Measurements from ENCODE around the gene PACS1. TPM values are rescaled to one million over a fixed set of nuclear protein-coding genes. Genes with fewer than 3 reads are reported as not detected.
"Not testable (repeated sequence)": the region's sequence is repeated elsewhere in the genome, so short reads cannot be mapped to it uniquely, and the experiment has no call there.

PACS1 gene
- total RNA-seq, 1 donor from 2014 or later: 102 TPM

DNA sequence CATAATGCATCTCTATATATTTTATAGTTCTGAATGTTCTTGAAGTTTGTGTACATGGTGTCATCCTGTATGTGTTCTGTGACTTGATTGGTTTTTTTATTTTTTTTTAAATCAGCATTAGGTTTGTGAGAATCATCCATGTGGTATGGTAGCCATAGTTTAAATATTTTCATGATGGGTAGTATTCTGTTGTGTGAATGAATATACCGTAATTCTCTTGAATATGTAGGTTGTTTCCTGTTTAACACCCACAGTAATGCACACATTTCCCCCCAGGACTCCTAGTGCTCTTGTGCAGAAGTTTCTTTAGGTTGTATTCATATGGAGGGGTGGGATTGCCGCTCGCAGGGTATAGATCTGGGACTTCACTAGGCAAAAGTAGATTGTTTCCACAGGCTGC is 2.0 kb downstream of the PACS1 start:
- intact Hi-C loops (cut with micrococcal nuclease): no loop called here

DNA sequence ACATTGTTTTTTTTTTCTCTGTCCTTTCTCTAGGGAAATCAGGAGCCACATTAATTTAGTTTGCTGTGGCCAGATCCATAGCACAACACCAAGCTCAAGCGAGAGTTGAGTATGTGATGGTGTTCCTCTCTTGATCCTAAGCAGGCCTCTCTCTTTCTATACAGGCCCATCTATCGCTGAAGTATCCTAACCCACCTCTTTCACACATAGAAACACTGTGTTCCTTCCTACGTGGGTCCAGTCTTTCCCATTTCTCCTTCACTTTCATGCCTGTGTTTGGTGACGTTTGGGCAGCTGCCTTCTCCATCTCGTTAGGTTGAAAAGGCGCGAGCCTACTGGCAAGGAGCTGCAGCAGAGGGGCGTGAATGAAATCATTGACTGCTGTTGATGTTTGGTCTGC is 2.4 kb downstream of the PACS1 start:
- intact Hi-C loops (cut with micrococcal nuclease): no loop called here

DNA sequence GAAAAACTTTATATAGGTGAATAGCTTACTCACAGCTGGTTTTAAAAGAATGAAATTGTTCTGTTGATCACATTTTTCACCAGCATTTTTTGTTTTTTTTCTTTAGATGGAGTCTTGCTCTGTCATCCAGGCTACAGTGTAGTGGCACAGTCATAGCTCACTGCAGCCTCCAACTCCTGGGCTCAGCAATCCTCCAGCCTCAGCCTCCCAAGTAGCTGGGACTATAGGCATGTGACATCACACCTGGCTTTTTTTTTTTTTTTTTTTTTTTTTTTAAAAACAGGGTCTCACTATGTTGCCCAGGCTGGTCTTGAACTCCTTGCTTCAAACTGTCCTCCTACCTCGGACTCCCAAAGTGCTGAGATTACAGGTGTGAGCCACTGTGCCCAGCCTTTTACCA is 3.6 kb downstream of the PACS1 start:
- intact Hi-C loops (cut with micrococcal nuclease): no loop called here

DNA sequence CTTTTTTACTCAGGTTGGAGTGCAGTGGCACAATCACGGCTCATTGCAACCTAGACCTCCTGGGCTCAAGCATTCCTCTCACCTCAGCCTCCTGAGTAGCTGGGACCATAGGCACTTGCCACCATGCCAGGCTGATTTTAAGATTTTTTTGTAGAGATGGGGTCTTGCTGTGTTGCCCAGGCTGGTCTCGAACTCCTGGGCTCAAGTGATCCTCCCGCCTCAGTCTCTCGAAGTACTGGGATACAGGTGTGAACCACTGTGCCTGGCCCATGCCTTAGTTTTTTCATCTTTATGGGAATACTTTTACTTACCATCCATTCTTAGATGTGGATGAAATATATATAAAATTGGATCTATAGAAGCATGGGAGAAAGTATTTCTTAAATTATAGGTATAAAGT is 5.2 kb downstream of the PACS1 start:
- intact Hi-C loops (cut with micrococcal nuclease): no loop called here

DNA sequence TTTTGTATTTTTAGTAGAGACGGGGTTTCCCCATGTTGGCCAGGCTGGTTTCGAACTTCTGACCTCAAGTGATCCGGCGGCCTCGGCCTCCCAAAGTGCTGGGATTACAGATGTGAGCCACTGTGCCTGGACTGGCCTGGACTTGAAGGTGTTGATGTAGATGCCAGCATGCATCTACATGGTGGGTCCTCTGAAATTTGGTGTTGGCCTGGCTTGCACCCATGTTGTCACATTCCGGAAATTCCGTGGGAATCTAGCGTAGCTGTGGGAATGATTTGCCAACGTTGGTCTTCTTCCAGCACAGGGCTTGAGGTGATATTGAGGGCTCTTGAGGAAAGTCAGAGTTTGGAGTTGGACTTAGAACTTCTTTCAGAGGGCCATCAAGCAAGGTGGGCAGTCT is 6.5 kb downstream of the PACS1 start:
- intact Hi-C loops (cut with micrococcal nuclease): no loop called here

DNA sequence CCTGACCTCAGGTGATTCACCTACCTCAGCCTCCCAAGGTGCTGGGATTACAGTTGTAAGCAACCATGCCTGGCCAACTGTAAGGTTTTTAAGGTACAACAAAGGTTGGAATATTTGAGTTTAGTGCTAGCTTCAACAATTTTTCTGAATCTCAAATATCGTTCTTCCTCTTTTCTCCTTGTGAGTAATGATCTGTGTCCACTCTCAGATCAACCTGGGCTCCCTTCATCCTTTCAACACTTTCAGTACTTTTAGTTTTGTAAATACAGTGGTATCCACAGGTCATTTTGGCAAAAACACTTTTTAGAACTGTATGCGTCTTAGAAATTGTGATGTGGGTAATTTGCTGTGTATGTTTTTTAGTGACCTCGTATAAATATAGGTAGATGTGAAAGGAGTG is 7.9 kb downstream of the PACS1 start:
- intact Hi-C loops (cut with micrococcal nuclease): no loop called here

DNA sequence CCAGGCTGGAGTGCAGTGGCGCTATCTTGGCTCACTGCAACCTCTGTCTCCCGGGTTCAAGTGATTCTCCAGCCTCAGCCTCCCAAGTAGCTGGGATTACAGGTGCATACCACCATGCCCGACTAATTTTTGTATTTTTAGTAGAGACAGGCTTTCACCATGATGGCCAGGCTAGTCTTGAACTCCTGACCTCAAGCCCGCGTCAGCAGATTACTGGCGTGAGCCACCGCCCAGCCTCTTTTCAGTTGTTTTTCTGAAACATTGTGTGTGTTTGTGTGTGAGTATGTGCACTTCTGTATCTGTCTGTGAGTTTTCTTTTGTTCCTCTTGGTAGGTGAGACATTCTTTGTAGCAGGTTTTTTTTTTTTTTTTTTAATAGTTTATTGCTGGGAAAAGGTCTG is 8.9 kb downstream of the PACS1 start:
- intact Hi-C loops (cut with micrococcal nuclease): not testable (repeated sequence)

DNA sequence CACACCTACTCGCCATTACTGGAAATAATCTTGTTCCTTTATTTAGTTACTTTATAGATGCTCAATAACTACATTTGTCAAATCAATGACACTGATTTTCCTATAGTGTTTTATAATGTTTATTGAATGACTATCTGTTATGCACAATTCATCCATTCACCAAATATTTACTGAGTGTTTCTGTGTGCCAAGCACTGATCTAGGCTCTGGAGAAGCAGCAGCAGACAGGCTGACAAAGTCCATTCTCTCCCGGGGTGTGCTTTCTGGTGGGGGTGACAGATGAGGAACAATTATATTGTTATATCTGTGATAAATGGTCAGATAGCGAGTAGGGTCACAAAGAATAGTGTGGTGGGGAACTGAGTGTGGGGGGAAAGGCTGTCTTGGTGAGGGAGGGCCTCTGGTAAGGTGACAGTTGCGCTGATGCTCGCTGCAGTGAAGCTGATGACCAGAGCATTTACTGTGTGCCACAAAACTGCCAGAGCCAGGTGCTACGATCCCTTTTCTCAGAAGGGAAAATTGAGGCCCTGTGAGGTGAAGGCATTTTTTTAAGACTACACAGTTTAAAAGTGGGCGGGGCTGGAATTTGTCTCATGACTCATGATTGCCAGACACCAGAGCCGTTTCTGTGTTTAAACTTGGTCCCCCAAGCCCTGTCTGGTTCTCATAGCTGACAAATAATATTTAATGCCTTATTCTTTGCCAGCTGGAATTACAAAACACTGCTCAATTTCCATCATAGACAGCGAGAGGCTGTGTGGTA is 10.2 kb downstream of the PACS1 start:
- intact Hi-C loops (cut with micrococcal nuclease): loop anchor here (2.0 kb wide), 2 partner anchors 35 to 47 kb away; no protein-coding TSS in a partner anchor

DNA sequence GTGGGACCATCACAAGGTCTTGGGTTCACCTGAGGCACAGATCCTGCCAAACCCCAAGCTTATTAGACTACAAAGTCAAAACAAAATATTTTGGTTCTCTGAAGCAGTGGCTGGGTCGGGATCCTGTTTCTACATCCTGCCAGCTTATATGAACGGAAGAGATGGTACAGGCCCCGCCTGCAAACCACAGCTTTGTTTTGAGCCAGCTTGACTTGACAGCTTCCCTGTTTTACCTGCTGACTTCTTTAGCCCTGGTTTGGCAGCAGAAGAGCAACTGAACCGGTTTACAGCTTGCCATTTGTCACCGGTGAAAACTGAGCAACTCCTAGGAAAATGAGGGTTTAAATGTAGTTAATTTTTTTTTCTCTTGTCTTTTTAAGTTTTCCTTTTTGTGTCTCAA is 11.4 kb downstream of the PACS1 start:
- intact Hi-C loops (cut with micrococcal nuclease): loop anchor here (1.0 to 2.0 kb wide), 3 partner anchors 20 to 45 kb away; no protein-coding TSS in a partner anchor

DNA sequence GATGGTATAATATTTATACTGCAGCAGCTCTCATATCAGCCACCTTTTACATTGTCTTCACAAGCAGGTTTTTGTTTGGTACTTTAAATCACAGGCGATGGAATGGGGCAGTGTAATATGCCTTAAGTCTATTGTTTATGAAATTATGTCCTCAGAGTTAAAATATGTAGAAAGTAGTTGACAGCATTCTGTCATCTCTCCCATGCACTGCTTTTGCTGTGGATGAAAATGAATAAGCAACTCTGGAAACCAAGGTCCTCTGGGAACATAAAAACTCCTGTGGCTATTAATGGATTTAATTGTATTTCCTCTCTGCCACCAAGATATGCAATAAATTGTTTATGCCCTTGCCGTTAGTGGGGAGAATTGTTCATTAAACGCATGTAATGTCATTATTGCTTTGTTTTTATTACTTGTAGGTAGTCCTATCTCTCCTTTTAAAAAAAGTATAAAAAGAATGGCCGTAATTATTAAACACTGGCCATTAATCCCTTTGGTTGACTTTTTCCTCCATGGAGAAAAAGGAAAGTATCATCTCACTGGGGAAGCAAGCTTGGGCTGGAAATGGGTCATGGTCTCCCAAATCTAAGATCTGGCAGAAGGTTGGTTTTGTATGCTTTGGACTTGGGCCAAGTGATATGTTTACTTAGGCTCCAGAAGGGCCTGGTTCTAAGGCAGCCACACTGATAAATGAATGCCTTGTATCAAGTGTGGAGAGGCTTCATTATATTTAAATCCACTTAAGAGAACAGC is 13.1 kb downstream of the PACS1 start:
- intact Hi-C loops (cut with micrococcal nuclease): no loop called here

DNA sequence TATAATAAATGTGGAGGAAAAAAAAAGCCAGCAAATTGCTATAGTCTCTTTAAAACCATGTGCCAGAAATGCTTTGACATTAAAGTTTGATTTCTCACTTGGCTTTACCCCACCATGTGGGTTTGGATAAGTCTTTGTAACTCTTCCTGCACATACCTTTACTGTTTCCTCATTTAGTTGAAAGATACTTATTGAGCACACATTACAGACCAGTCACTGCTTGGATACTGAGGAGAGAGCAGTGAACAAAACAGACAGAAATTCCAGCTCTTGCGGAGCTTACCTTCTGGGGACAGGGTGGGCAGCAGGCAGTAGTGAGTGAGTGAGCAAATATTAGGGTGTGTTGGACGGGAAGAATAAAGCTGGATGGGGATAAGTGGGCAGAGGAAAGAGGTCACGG is 13.7 kb downstream of the PACS1 start:
- intact Hi-C loops (cut with micrococcal nuclease): no loop called here

DNA sequence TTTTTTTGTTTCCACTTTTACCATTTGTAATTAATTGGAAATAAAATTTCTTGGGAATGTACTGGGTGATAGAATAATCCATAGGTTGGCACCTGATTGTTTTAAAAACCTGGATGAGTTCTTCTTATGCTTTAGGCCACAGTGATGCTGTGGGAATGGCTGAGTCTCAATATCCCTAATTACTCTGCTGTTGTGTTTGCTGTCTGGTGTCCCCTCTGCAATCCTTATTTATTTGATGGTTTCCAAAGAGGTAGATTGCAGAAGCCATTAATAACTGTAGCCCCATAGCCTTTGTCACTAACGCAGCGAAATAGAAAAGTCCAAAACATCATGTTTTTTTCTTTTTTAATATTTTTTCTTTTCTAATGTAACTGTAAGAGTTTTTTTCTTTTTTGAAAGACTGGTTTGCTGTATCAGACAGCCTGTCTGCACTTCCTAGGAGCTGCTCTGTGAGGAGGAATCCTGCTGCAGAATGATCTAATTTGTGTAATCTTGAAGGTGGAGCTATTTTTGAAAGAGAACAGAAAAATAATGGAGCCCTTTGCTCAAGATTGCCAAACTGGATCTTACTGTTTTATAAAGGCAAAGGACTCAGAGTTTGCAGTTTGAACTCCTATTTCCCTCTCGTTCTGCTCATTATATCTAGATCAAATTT is 14.9 kb downstream of the PACS1 start:
- intact Hi-C loops (cut with micrococcal nuclease): no loop called here

DNA sequence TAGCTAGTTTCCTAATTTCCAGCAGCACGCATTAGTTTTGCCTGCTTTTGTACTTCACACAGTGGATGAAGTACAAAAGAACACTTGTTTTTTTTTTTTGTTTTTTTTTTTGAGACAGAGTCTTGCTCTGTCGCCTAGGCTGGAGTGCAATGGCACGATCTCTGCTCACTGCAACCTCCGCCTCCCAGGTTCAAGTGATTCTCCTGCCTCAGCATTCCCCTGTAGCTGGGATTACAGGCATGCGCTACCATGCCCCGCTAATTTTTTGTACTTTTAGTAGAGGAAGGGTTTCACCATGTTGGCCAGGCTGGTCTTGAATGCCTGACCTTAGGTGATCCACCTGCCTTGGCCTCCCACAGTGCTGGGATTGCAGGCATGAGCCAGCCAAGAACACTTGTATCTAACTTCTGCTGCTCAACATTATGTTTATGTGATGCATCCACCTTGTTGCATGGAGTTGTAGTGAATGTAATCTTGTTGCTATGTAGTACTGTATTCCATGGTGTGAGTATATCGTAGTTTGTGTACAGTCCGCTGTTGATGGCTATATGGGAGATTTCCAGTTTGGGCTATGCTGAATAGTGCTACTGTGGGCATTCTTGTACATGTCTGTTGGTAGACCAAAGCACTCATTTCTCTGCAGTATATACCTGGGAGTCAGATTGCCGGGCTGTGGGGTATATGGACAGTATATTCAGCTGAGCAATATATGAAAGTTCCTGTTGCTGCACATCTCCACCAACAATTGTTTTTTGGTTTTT is 17.3 kb downstream of the PACS1 start:
- intact Hi-C loops (cut with micrococcal nuclease): no loop called here

DNA sequence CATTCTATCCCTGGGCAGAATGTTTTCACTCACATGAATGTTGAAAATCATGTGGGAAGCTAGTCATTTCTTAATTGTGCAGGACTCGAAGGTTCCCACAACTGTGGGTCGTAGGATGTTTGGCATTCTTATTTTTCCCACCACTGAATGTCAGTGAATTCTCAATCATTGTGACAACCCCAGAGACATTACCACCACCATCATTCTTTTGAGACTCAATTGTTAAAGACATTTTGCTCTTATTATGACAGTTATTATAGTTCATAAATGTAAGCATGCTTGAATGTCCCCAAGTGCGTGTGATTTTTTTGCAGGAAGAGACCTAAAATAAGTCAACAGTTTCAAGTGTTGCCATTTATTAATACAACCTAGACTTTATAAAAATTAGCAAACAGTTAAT is 19.0 kb downstream of the PACS1 start:
- intact Hi-C loops (cut with micrococcal nuclease): no loop called here

DNA sequence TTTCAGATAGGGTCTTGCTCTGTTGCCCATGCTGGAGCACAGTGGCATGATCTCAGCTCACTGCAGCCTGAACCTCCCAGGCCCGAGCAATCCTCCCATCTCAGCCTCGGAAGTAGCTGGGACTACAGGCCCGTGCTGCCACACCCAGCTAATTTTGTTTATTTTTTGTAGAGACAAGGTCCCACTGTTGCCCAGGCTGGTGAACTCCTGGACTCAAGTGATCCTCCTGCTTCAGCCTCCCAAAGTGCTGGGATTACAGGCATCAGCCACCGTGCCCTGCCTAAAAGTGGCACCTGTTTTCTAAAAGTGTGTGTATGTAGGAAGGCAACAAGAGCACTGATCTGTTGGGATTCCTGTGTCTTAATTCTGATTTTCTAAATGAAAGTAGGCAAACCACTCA is 20.2 kb downstream of the PACS1 start:
- intact Hi-C loops (cut with micrococcal nuclease): no loop called here

DNA sequence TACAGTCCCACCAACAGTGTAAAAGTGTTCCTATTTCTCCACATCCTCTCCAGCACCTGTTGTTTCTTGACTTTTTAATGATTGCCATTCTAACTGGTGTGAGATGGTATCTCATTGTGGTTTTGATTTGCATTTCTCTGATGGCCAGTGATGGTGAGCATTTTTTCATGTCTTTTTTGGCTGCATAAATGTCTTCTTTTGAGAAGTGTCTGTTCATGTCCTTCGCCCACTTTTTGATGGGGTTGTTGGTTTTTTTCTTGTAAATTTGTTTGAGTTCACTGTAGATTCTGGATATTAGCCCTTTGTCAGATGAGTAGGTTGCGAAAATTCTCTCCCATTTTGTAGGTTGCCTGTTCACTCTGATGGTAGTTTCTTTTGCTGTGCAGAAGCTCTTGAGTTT is 22.1 kb downstream of the PACS1 start:
- intact Hi-C loops (cut with micrococcal nuclease): not testable (repeated sequence)

DNA sequence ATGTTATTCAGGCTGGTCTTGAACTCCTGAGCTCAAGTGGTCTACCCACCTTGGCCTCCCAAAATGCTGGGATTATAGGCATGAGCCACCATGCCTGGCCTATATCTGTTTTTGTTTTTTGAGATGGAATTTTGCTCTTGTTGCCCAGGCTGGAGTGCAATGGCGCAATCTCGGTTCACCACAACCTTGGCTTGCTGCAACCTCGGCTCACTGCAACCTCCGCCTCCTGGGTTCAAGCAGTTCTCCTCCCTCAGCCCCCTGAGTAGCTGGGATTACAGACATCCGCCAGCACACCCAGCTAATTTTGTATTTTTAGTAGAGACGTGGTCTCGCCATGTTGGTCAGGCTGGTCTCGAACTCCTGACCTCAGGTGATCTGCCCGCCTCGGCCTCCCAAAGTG is 29.7 kb downstream of the PACS1 start:
- intact Hi-C loops (cut with micrococcal nuclease): loop anchor here (2.0 kb wide), 1 partner anchor 15 kb away; no protein-coding TSS in a partner anchor

DNA sequence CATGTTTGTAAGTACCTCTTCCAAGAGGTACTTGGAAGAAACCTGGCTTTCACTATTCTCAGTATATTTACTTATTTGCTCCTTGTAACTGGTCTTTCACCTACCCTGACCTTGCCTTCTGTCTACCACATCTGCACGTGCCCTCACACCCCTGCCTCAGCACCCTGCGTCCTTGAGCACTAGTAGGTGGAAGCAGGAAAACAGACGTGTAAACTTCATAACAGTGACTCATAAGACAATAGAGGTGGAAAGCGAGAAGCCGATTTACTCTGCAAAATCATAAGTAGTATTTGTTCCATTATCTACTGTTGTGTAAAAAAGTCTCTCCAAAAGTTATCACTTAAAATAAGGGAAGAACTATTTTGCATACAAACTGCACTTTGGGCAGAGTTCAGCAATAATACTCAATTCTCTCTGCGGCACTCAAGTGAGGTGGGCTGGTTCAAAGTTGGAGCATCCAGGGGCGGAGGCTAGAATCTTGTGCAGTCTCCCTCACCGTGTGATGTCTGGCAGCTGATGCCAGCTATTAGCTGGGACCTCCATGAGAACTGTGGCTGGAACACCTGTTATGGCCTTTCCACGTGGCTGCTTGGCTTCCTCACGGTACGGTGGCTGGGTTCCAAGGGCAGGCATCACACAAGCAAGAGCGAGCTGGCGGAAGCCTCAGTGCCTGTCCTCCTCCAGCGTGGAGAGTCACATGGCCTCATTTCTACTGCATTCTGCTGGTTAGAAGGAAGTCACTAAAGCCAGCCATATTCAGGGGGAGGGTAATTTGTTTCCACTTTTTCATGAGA is 30.4 kb downstream of the PACS1 start:
- intact Hi-C loops (cut with micrococcal nuclease): loop anchor here (1.0 to 2.0 kb wide), 2 partner anchors 14 to 19 kb away; no protein-coding TSS in a partner anchor

DNA sequence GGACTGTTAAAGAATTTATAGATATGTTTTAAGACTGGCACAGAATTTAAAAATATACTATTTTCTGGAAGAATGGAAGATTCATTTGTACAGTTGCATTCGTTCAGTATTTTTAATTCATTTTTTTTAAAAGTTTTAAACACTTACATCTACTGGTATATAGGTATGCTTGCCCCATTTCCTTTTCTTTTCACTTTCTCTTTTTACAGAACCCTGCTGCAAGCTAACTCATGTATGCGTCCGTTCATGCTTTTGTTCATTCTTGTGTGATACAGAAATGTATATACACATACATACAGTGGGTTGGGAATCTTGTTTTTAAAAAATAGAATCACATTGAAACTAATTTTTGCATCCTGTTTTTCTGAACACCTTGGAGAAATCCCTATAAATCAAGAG is 31.0 kb downstream of the PACS1 start:
- intact Hi-C loops (cut with micrococcal nuclease): loop anchor here (1.0 to 2.0 kb wide), 2 partner anchors 14 to 20 kb away; no protein-coding TSS in a partner anchor

DNA sequence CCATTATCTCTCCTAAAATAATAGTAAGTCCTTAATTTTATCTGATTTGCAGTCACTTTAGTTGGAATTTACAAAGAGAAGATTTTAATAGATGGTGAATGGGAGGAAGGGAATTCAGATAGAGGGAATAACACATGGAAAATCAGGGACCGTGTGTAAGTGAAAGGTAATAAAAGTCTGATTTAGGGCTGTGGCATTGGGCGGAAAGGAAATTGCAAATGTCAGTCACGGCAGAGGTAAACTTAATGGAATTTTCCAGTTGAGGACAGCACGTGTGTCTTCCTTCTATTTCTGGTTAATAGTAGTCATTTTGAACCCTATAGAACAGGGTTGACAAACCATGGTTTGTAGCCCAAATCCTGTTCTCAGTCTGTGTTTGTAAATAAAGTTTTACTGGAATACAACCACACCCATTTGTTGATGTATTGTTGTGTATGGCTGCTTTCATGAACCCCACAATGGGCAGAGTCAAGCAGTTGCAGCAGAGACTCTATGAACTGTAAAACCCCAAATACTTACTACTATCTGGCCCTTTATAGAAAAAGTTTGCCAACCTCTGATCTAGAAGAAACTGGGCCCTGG is 34.1 kb downstream of the PACS1 start:
- intact Hi-C loops (cut with micrococcal nuclease): no loop called here

All from T-helper 2 cell treated with Interferon-gamma antibody and Interleukin-4, amounts not matched to agents 100 ng/mL and 5 ng/mL, for 36 hours (primary cell).